ENCODE data around the gene ARAP2.

The ARAP2 gene

DNA sequence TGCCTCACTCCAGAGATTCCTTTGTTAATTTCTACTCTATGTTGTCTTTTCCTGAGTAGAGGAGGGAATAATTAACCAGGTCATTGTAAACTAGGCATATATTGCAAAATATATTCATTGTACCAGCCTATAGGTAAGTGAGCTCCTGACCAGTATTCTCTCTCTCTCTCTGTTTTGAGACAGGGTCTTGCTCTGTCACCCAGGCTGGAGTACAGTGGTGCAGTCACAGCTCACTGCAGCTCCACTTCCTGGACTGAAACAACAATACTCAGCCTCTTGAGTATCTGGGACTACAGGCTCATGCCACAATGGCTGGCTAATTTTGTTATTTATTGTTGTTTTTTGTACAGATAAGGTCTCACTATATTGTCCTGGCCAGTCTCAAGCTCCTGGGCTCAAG lies 198.3 kb downstream of the ARAP2 start:
- in situ Hi-C loops (cut with HindIII; ENCODE audit: low sequenced_read_pairs): no loop called here

DNA sequence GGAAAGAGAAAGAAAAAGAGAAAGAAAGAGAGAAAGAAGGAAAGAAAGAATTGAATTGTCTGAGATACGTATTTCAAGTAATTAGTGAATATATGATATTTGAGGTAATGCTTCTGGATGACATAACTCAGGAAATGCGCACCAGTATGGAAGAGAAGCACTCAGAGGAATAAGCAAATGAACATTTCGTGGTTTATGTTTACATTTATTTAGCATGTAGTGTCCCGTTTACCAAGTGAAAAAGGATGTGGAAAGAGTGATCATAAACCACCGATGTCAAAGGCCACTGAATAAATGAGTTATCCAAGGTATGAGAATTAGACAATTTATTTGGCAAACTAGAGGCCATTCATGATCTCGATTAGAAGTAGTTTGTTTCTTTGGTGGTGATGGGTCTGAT lies 200.4 kb downstream of the ARAP2 start:
- in situ Hi-C loops (cut with HindIII; ENCODE audit: low sequenced_read_pairs): no loop called here

DNA sequence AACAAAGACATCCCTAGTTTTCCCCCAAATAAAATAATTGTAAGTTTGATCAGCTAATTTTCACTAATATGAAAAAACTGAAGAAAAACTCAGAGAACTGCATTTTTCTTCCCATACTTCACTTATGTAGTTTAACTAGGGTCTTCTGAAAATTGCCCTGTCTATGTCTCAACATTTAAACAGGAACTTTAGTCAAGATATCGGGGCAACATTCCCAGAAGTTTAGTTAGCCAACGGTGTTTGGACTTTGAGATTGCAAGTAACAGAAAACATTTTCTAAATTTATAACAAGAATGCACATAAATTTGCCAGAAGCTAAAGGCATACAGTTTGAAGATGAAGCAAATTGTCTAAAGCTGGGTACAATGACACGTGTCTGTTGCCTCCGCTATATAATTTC lies 201.1 kb downstream of the ARAP2 start:
- in situ Hi-C loops (cut with HindIII; ENCODE audit: low sequenced_read_pairs): no loop called here

DNA sequence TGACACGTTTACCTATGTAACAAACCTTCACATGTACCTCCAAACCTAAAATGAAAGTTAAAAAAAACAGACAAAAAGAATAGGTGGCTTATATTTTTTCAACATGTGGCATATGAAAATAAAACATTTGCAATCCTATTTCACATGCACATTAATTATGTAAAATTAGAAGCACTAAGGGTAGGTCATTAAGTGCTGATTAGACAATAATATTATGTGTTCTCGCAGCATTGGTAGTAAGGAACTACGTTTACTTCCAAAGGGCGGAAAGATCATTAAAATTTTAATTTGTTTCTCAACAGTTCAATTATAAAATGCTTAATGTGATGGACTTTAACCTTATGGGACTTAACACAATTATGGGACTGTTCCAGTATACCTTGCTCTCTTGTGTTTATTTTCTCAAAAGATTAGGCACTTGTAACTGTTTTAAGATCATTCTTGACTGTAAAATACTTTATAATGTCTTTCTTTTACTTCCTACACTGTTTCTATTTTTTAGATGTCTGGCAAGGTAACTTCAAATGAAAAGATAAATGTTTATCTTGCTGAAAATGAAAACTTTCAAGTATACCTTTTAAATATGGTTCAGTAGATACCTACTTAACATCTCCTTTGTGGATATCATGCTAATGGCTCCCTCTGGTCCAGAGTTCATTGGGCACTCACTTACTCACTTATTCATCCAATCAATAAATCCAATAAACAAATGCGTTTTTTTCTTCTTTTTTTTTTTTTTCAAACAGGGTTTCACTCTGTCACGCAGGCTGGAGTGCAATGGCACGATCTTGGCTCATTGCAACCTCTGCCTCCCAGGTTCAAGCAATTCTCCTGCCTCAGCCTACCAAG lies 202.0 kb downstream of the ARAP2 start:
- in situ Hi-C loops (cut with HindIII; ENCODE audit: low sequenced_read_pairs): no loop called here

DNA sequence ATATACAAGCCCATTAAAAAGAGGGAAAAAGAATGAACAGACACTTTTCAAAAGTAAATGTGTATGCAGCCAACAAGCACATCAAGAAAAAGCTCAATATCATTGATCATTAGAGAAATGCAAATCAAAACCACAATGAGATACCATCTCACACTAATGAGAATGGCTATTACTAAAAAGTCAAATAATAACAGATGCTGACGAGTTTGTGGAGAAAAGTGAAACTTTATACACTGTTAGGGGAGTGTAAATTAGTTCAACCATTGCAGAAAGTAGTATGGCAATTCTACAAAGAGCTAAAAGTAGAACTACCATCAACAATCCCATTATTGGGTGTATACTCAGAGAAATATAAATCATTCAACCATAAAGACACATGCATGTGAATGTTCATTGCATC lies 203.0 kb downstream of the ARAP2 start:
- in situ Hi-C loops (cut with HindIII; ENCODE audit: low sequenced_read_pairs): no loop called here

- in situ Hi-C loops (cut with HindIII; ENCODE audit: low sequenced_read_pairs): no loop called here
These were observed 205.3 kb downstream of the ARAP2 start for GRCh38 chr4:36039026-36039425.

- in situ Hi-C loops (cut with HindIII; ENCODE audit: low sequenced_read_pairs): no loop called here
These were observed 205.8 kb downstream of the ARAP2 start for GRCh38 chr4:36038491-36038890.

- in situ Hi-C loops (cut with HindIII; ENCODE audit: low sequenced_read_pairs): no loop called here
These were observed 207.2 kb downstream of the ARAP2 start for GRCh38 chr4:36037127-36037526.

GRCh38 chr4:36029951-36030350 lies 214.4 kb downstream of the ARAP2 start:
- in situ Hi-C loops (cut with HindIII; ENCODE audit: low sequenced_read_pairs): no loop called here

- in situ Hi-C loops (cut with HindIII; ENCODE audit: low sequenced_read_pairs): no loop called here
These were observed 217.1 kb downstream of the ARAP2 start for GRCh38 chr4:36027203-36027602.

- in situ Hi-C loops (cut with HindIII; ENCODE audit: low sequenced_read_pairs): no loop called here
These were observed 217.9 kb downstream of the ARAP2 start for GRCh38 chr4:36026348-36026880.

DNA sequence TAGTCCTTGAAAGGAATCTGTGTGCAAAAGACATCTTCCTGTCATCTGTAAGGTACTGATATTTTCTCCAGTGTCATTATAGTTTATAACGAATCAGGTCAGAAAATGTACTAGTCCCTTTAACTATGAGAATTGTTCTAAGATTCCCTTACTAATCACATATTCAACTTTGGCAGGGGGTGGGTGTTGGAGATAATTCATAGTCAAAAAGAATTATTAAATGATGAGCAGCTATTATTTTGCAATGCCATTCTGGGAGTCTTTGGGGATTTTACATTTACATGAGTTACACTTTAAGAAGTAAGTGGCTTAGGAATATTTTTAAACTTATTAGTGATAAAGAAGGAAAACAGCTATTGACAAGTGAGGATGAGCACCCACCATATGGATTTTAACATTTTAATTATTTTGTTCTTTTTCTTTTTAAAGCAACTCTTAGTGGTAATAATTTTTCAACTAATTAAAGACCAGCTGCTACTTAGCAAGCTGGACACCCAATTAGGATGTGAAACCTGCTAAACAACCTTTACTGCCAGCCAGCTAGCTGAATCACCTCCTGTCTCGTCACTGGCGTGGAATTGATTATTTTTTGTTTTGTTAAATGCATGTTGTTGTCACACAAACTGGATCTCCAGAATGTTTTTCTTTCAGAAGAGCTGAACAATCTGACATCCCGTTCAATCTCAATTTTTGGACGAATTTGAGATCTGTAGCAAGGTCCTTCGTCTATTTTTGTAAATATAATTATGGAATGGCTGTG lies 219.2 kb downstream of the ARAP2 start:
- in situ Hi-C loops (cut with HindIII; ENCODE audit: low sequenced_read_pairs): no loop called here

DNA sequence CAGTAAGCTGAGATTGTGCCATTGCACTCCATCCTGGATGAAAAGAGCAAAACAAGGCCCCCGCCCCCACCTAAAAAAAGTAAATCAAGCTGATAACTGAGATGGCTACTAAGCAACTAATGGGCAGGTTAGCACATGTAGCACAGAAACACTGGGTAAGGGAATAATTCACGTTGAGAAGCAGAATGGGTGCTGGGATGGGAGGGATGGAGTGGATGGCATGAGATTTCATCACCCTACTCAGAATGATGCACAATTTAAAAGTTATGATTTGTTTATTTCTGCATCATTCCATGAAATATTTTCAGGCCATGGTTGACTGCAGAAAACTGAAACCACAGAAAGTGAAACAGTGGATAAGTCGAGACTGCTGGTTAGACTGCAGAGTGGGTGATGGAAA lies 224.0 kb downstream of the ARAP2 start:
- in situ Hi-C loops (cut with HindIII; ENCODE audit: low sequenced_read_pairs): no loop called here

All from DLD1 (cell line).